OCI-LY7 (cell line): ENCODE measurements around the gene TNFRSF8. TPM values are rescaled to one million over a fixed set of nuclear protein-coding genes. Genes with fewer than 3 reads are reported as not detected.

Experiments
- BruUV-seq: library from RNA; stranded (reverse); fragments of 400-500 nt; replicated peaks from 2 replicates; lab custom pipeline; 2021; lab: Mats Ljungman, UMichigan
- CTCF ChIA-PET: fragments of 300-600 bp; sonication (Branson Sonifier 250); formaldehyde crosslinking; loops from one replicate; lab custom pipeline; 2022; ENCODE audit warnings: antibody characterized with exemption; ENCODE audit not compliant: unreplicated experiment; lab: Charles Lee
- POLR2A ChIA-PET: fragments of 300-600 bp; sonication (Branson Sonifier 250); formaldehyde crosslinking; loops from one replicate; lab custom pipeline; 2022; ENCODE audit warnings: antibody characterized with exemption; lab: Charles Lee
- DNase-seq: peaks from one replicate; pipeline ENCODE4 v3.0.0-alpha.2; 2015; ENCODE audit warnings: low spot score
- H2AFZ ChIP-seq: fragments of 200-600 bp; sonication (generic), shearing (Covaris generic); 2 replicates; pipeline ENCODE4 v1.6.1; 2014; ENCODE audit warnings: mild to moderate bottlenecking, antibody characterized with exemption, low read length, moderate library complexity
- H3K27ac ChIP-seq: fragments of 200-600 bp; sonication (generic); 2 replicates; pipeline ENCODE4 v1.5.1; 2014; ENCODE audit warnings: mixed run types, low read depth, mild to moderate bottlenecking, moderate library complexity, low read length, inconsistent platforms; ENCODE audit not compliant: poor library complexity, severe bottlenecking
- H3K36me3 ChIP-seq: fragments of 200-600 bp; sonication (generic); 2 replicates; pipeline ENCODE4 v1.6.1; 2014; ENCODE audit warnings: mild to moderate bottlenecking, antibody characterized with exemption, low read length, moderate library complexity, mixed read lengths; ENCODE audit not compliant: insufficient read depth
- H3K4me1 ChIP-seq: fragments of 200-600 bp; sonication (generic); 2 replicates; pipeline ENCODE4 v1.5.1; 2014; ENCODE audit warnings: mild to moderate bottlenecking, low read length; ENCODE audit not compliant: insufficient read depth, poor library complexity, severe bottlenecking
- H3K4me2 ChIP-seq: fragments of 200-600 bp; sonication (generic); 2 replicates; pipeline ENCODE4 v1.6.1; 2014; ENCODE audit warnings: mild to moderate bottlenecking, low read length
- H3K4me3 ChIP-seq: fragments of 200-600 bp; sonication (generic); 2 replicates; pipeline ENCODE4 v1.5.1; 2014; ENCODE audit warnings: mild to moderate bottlenecking, low read depth, low read length; ENCODE audit not compliant: poor library complexity, severe bottlenecking
- H3K79me2 ChIP-seq: fragments of 200-600 bp; sonication (generic); 2 replicates; pipeline ENCODE4 v1.6.1; 2016; ENCODE audit warnings: low read depth, mild to moderate bottlenecking, low read length, moderate library complexity, mixed read lengths; ENCODE audit not compliant: insufficient read depth
- H3K9me2 ChIP-seq: fragments of 200-600 bp; sonication (generic); 2 replicates; pipeline ENCODE4 v1.6.1; 2016; ENCODE audit warnings: mild to moderate bottlenecking, low read length, mixed read lengths; ENCODE audit not compliant: insufficient read depth
- H3K9me3 ChIP-seq: fragments of 200-600 bp; sonication (generic); 2 replicates; pipeline ENCODE4 v1.6.1; 2014; ENCODE audit warnings: mild to moderate bottlenecking, mixed run types, low read length, mixed read lengths
- H4K20me1 ChIP-seq: fragments of 200-600 bp; sonication (generic); 2 replicates; pipeline ENCODE4 v1.6.1; 2014; ENCODE audit warnings: mild to moderate bottlenecking, antibody characterized with exemption, low read length, moderate library complexity, mixed read lengths; ENCODE audit not compliant: insufficient read depth
- EZH2phosphoT487 ChIP-seq: fragments of 200-600 bp; sonication (generic); IDR thresholded peaks from 2 replicates; pipeline ENCODE4 v1.6.1; 2018; ENCODE audit warnings: low read depth, borderline replicate concordance, mild to moderate bottlenecking, mixed run types, antibody characterized with exemption, low read length, moderate library complexity, mixed read lengths
- intact Hi-C: fragments of 100-400 bp; cut with micrococcal nuclease; formaldehyde crosslinking; loops from one replicate; pipeline ENCODE4 v1.10.0; 2022; ENCODE audit not compliant: unreplicated experiment
- total RNA-seq, 2 experiments: library from RNA; depleted of rRNA in 1 of 2; stranded (reverse); fragments of >200 nt in 1 of 2; shearing (Covaris generic) in 1 of 2; gene quantifications; 2 replicates each; pipeline ENCODE4 v1.2.3, GENCODE V29; 2014 to 2022
- TF ChIP-seq, protein P1 (sequence below): fragments of 200-600 bp; sonication (generic); conservative IDR thresholded peaks from 2 replicates; pipeline ENCODE4 v1.5.1; 2014; ENCODE audit warnings: mild to moderate bottlenecking, antibody characterized with exemption, low read length, moderate library complexity, mixed read lengths

TNFRSF8 gene
- total RNA-seq, 2 experiments from 2014 or later, result 0.29 TPM; not detected in 1

DNA sequence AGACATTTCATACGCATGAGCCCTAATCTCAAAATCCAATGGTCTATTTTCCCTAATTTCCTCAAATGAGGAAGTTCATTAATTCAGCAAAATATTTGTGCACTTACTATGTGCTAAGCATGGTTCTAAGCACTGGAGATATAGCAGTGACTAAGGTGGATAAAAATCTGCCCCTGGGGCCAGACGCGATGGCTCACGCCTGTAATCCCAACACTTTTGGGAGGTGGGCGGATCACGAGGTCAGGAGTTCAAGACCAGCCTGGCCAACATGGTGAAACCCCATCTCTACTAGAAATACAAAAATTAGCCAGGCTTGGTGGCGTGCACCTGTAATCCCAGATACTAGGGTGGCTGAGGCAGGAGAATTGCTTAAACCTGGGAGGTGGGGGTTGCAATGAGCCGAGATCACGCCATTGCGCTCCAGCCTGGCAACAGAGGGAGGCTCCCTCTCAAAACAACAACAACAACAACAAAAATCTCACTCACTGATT is 48.1 kb upstream of the TNFRSF8 start:
- no peaks in the 10 kb centered on the region for H3K9me3 ChIP-seq
- H3K4me1 ChIP-seq, result peaks cover 1% of the 10 kb centered on the region
- peaks cover 3% of the 10 kb centered on the region; the same call in 1 of the 2 replicates for H3K79me2 ChIP-seq
- POLR2A ChIA-PET, result no interaction called here
- BruUV-seq, result no TSS peak
- H3K9me2 ChIP-seq, result no peaks in the 10 kb centered on the region
- H3K36me3 ChIP-seq, result peaks cover 41% of the 10 kb centered on the region
- H2AFZ ChIP-seq, result no peak overlapping the region
- H3K4me2 ChIP-seq, result no peak overlapping the region
- intact Hi-C loops, result no loop called here
- no peak for TF ChIP-seq EZH2phosphoT487
- TF ChIP-seq, protein P1, sequence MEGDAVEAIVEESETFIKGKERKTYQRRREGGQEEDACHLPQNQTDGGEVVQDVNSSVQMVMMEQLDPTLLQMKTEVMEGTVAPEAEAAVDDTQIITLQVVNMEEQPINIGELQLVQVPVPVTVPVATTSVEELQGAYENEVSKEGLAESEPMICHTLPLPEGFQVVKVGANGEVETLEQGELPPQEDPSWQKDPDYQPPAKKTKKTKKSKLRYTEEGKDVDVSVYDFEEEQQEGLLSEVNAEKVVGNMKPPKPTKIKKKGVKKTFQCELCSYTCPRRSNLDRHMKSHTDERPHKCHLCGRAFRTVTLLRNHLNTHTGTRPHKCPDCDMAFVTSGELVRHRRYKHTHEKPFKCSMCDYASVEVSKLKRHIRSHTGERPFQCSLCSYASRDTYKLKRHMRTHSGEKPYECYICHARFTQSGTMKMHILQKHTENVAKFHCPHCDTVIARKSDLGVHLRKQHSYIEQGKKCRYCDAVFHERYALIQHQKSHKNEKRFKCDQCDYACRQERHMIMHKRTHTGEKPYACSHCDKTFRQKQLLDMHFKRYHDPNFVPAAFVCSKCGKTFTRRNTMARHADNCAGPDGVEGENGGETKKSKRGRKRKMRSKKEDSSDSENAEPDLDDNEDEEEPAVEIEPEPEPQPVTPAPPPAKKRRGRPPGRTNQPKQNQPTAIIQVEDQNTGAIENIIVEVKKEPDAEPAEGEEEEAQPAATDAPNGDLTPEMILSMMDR, result no peak
- CTCF ChIA-PET, result no interaction called here
- no peak for DNase-seq
- no peak overlapping the region for H3K27ac ChIP-seq
- no peak overlapping the region for H3K4me3 ChIP-seq
- no peaks in the 10 kb centered on the region for H4K20me1 ChIP-seq

DNA sequence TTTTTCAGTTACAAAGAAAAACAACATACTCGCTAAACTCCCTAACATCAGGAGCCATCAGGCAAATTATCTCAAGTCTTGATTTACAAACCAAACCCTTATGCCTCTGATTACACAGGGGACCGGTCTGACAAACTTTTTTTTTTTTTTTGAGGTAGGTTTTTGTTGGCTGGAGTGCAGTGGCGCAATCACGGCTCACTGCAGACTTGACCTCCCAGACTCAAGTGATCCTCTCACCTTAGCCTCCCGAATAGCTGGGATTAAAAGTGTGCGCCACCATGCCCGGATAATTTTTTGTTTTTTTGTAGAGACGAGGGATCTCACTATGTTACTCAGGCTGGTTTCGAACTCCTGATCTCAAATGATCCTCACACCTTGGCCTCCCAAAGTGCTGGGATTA is 47.6 kb upstream of the TNFRSF8 start:
- Histone ChIP-seq H3K4me1 (peaks cover 6% of the 10 kb centered on the region), H3K9me3 (no peaks in the 10 kb centered on the region), H3K4me3 (no peak overlapping the region), H3K9me2 (no peaks in the 10 kb centered on the region), H4K20me1 (no peaks in the 10 kb centered on the region), H2AFZ (no peak overlapping the region), H3K36me3 (peaks cover 37% of the 10 kb centered on the region), H3K79me2 (peaks cover 7% of the 10 kb centered on the region; the same call in 1 of the 2 replicates), H3K27ac (no peak overlapping the region), H3K4me2 (no peak overlapping the region)
- ChIA-PET CTCF (no interaction called here), POLR2A (no interaction called here)
- intact Hi-C loops, result no loop called here
- BruUV-seq, result no TSS peak
- TF ChIP-seq EZH2phosphoT487, result no peak
- TF ChIP-seq, protein P1, result no peak
- DNase-seq, result no peak

DNA sequence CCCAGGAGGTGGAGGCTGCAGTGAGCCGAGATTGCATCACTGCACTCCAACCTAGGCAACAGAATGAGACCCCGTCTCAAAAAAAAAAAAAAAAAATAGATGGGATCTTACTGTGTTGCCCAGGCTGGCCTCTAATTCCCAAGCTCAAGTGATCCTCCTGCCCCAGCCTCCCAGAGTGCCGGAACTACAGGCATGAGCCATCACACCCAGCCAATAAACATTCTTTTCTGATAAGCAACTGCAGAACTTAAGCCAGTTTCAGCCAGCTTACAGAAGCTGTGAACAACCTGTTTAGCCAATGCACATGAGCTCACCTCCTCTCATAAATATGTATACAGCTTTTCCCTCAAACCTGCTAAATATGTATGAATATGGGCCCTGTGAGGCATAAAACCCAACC is 46.9 kb upstream of the TNFRSF8 start:
- Histone ChIP-seq H3K36me3 (peaks cover 30% of the 10 kb centered on the region), H3K4me3 (no peak overlapping the region), H3K4me2 (no peak overlapping the region), H3K79me2 (peaks cover 8% of the 10 kb centered on the region; the same call in 1 of the 2 replicates), H2AFZ (no peak overlapping the region), H3K4me1 (peaks cover 7% of the 10 kb centered on the region), H3K27ac (no peak overlapping the region), H3K9me2 (no peaks in the 10 kb centered on the region), H4K20me1 (no peaks in the 10 kb centered on the region), H3K9me3 (no peaks in the 10 kb centered on the region)
- TF ChIP-seq EZH2phosphoT487, result no peak
- intact Hi-C loops, result no loop called here
- CTCF ChIA-PET, result no interaction called here
- POLR2A ChIA-PET, result interaction anchor here (1.0 to 1.3 kb wide), 2 partner anchors 22 to 69 kb away, joined by 3 to 5 read pairs; no protein-coding TSS in a partner anchor
- DNase-seq, result no peak
- no TSS peak for BruUV-seq
